NCI-H146 treated with DMSO at 0.1 percent for 48 hours (cell line): ENCODE data around the gene BEND4.

ENCODE experiments used
- DNase-seq: peaks from one replicate; lab custom pipeline; 2025; ENCODE audit not compliant: unreplicated experiment; lab: John Stamatoyannopoulos, UW

BEND4 gene

GRCh38 chr4:42112846-42113245 lies 39.6 kb downstream of the BEND4 start:
- no peak for DNase-seq

GRCh38 chr4:42104521-42104920 lies 47.9 kb downstream of the BEND4 start:
- no peak for DNase-seq

GRCh38 chr4:42101446-42101975 lies 50.9 kb downstream of the BEND4 start:
- no peak for DNase-seq

- no peak for DNase-seq
Measured at GRCh38 chr4:42088386-42088785, 64.1 kb downstream of the BEND4 start.

- no peak for DNase-seq
Measured at GRCh38 chr4:42083816-42084215, 68.6 kb downstream of the BEND4 start.

DNA sequence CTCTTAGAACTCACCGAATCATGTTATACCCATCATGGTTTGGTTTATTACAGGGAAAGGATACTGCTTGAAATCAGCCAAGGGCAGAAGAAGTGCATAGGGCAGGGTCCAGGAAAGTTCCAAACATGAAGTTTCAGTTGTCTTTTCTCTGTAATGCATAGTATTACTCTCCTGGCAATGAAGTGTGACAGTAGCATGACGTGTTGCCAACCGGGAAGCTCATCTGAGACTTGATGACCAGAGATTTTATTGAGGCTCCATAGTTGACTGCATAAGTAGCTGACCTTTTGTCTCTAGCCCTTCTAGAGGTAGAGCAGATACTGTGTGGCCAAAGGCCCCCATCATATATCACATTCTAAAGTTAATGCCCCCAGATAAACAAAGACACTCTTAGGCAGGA lies 72.1 kb downstream of the BEND4 start:
- DNase-seq = no peak

GRCh38 chr4:42078184-42078801 lies 74.2 kb downstream of the BEND4 start:
- no peak for DNase-seq

GRCh38 chr4:42074294-42074693 lies 78.2 kb downstream of the BEND4 start:
- DNase-seq = no peak

- no peak for DNase-seq
Measured at GRCh38 chr4:42070463-42070862, 82.0 kb downstream of the BEND4 start.

DNA sequence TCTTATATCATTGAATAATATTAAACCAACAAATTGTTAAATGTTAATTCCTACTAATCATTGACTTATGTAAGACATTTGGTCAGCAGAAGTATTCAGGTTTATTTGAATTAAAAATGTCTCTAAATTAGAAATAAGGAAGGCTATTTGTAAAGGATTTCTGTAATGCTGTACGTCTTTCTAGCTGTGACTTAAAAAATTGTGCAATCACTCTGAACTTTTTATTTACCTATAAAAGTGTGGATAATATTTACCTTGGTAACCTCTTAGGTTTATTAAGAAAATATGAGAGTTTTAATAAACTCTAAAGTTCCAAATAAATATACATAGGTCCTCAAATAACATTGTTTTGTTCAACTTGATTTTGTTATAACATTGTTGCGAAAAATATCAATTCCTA lies 85.2 kb downstream of the BEND4 start:
- no peak for DNase-seq

- DNase-seq = no peak
Measured at GRCh38 chr4:42066402-42066801, 86.1 kb downstream of the BEND4 start.
